ENCODE measurements around the gene ENAM.

DNA sequence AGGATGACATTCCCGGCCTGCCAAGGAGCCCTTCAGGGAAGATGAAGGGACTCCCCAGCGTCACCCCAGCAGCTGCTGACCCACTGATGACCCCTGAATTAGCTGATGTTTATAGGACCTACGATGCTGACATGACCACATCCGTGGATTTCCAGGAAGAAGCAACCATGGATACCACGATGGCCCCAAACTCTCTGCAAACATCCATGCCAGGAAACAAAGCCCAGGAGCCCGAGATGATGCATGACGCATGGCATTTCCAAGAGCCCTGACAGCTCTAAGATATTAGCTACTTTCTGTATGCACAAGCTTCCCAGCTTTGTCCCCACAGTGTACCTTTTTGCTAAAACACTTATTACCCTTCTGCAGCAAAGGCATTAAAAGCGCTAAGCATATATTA, 22.1 kb upstream of the ENAM start:
- TF ChIP-seq CTCF (IDR thresholded peaks at IDR 0.05; ENCODE audit: extremely low read depth in 1 of 2, insufficient read depth in 1 of 2, low read depth in 1 of 2, low read length in 2 of 2) (no peak), POLR2A (IDR thresholded peaks at IDR 0.05; ENCODE audit: low read depth, low read length) (no peak), POLR2AphosphoS5 (IDR thresholded peaks at IDR 0.05; ENCODE audit: insufficient read depth, low read depth, low read length) (no peak), EZH2 (IDR thresholded peaks at IDR 0.05; ENCODE audit: borderline replicate concordance, low read depth, low read length, severe bottlenecking) (no peak)
- TF ChIP-seq, protein P1, sequence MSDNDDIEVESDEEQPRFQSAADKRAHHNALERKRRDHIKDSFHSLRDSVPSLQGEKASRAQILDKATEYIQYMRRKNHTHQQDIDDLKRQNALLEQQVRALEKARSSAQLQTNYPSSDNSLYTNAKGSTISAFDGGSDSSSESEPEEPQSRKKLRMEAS (IDR thresholded peaks at IDR 0.05; ENCODE audit: insufficient read depth, insufficient read length) = no peak

All from endothelial cell of umbilical vein (primary cell).